GM12878 (cell line): ENCODE measurements around the gene SLC4A8.

Experiments
- ATF2 ChIP-seq: IDR thresholded peaks from 2 replicates; pipeline ENCODE4 v1.6.1; 2012; ENCODE audit warnings: low read length, inconsistent platforms
- ATF3 ChIP-seq: IDR thresholded peaks from 2 replicates; pipeline ENCODE4 v1.6.1; 2011; ENCODE audit warnings: low read depth, mild to moderate bottlenecking, low read length, moderate library complexity, borderline replicate concordance; ENCODE audit errors: extremely low read depth
- CTCF ChIP-seq, 3 experiments: IDR thresholded peaks in 2 of 3; conservative IDR thresholded peaks in 1 of 3; 2 replicates each; pipeline ENCODE4 v1.5.1; 2011; ENCODE audit warnings: low read depth in 3 of 3, low read length in 3 of 3, mild to moderate bottlenecking in 3 of 3, control low read depth in 2 of 3, moderate library complexity in 2 of 3, inconsistent platforms in 1 of 3, mixed read lengths in 1 of 3; ENCODE audit not compliant: control insufficient read depth in 2 of 3, insufficient read depth in 1 of 3; ENCODE audit errors: extremely low read depth in 1 of 3
- EZH2 ChIP-seq: IDR thresholded peaks from 2 replicates; pipeline ENCODE4 v1.6.1; 2012; ENCODE audit warnings: low read depth, mild to moderate bottlenecking, control low read depth, inconsistent platforms, low read length, borderline replicate concordance; ENCODE audit not compliant: control insufficient read depth
- HDGF ChIP-seq: fragments of 450-650 bp; IDR thresholded peaks from 2 replicates; pipeline ENCODE4 v1.6.1; 2016; ENCODE audit warnings: antibody characterized with exemption
- KDM1A ChIP-seq: fragments of 200-600 bp; sonication (generic); IDR thresholded peaks from 2 replicates; pipeline ENCODE4 v1.6.1; 2016; ENCODE audit warnings: borderline replicate concordance
- POLR2A ChIP-seq: IDR thresholded peaks from 2 replicates; pipeline ENCODE4 v1.6.1; 2011; ENCODE audit warnings: low read depth, mild to moderate bottlenecking, low read length
- POLR2AphosphoS2 ChIP-seq: IDR thresholded peaks from 2 replicates; pipeline ENCODE4 v1.6.1; 2011; ENCODE audit warnings: low read depth, mild to moderate bottlenecking, low read length, improper control_type of control experiment, moderate library complexity
- RAD21 ChIP-seq: IDR thresholded peaks from 2 replicates; pipeline ENCODE4 v1.6.1; 2011; ENCODE audit warnings: mild to moderate bottlenecking, low read depth, low read length, moderate library complexity; ENCODE audit not compliant: insufficient read depth
- REST ChIP-seq: IDR thresholded peaks from 2 replicates; pipeline ENCODE4 v1.6.1; 2012; ENCODE audit warnings: mild to moderate bottlenecking, low read depth, low read length
- USF2 ChIP-seq: IDR thresholded peaks from 2 replicates; pipeline ENCODE4 v1.6.1; 2011; ENCODE audit warnings: low read depth, low read length, improper control_type of control experiment, borderline replicate concordance
- ZNF24 ChIP-seq: fragments of 450-650 bp; IDR thresholded peaks from 2 replicates; pipeline ENCODE4 v1.6.1; 2017; ENCODE audit warnings: antibody characterized with exemption, mild to moderate bottlenecking
- ZNF274 ChIP-seq: IDR thresholded peaks from one replicate; pipeline ENCODE4 v1.8.0; 2011; ENCODE audit not compliant: insufficient read length, insufficient read depth

- TF ChIP-seq CTCF (IDR thresholded peaks at IDR 0.05 in 2 of 3, conservative IDR thresholded peaks at IDR 0.05 in 1 of 3; ENCODE audit: control insufficient read depth in 2 of 3, extremely low read depth in 1 of 3, insufficient read depth in 1 of 3, low read depth in 3 of 3, low read length in 3 of 3) (no peak), RAD21 (no peak), POLR2AphosphoS2 (no peak), REST (no peak), EZH2 (no peak), USF2 (no peak), ATF3 (no peak), POLR2A (no peak), ZNF24 (no peak), KDM1A (no peak), ATF2 (no peak), ZNF274 (no peak), HDGF (no peak)
These were observed 23.1 kb upstream of the SLC4A8 start for GRCh38 chr12:51401486-51401885.
